ENCODE results near the gene PLPP7.
"Not testable (repeated sequence)": the region's sequence is repeated elsewhere in the genome, so short reads cannot be mapped to it uniquely, and the experiment has no call there.

Gene PLPP7

GRCh38 chr9:131307974-131308373 is 18.5 kb downstream of the PLPP7 start:
- no peak for DNase-seq

GRCh38 chr9:131308452-131308851 is 18.9 kb downstream of the PLPP7 start:
- DNase-seq, result no peak

GRCh38 chr9:131308906-131309529 is 19.5 kb downstream of the PLPP7 start:
- no peak for DNase-seq

GRCh38 chr9:131309530-131310276 is 20.2 kb downstream of the PLPP7 start:
- DNase-seq, result no peak

- DNase-seq, result no peak
Measured at GRCh38 chr9:131310833-131311554, 21.5 kb downstream of the PLPP7 start.

- no peak for DNase-seq
Measured at GRCh38 chr9:131312246-131312645, 22.7 kb downstream of the PLPP7 start.

- DNase-seq, result no peak
Measured at GRCh38 chr9:131312822-131313770, 23.6 kb downstream of the PLPP7 start.

GRCh38 chr9:131318231-131319085 is 28.9 kb downstream of the PLPP7 start:
- no peak for DNase-seq

GRCh38 chr9:131319486-131319885 is 30.0 kb downstream of the PLPP7 start:
- DNase-seq, result no peak

GRCh38 chr9:131320031-131320685 is 30.6 kb downstream of the PLPP7 start:
- no peak for DNase-seq

- no peak for DNase-seq
Measured at GRCh38 chr9:131323629-131324028, 34.1 kb downstream of the PLPP7 start.

GRCh38 chr9:131324736-131325679 is 35.5 kb downstream of the PLPP7 start:
- DNase-seq, result no peak

GRCh38 chr9:131329241-131329641 is 39.7 kb downstream of the PLPP7 start:
- DNase-seq, result no peak

- DNase-seq, result no peak
Measured at GRCh38 chr9:131330814-131331600, 41.5 kb downstream of the PLPP7 start.

- not testable (repeated sequence) for DNase-seq
Measured at GRCh38 chr9:131331996-131332395, 42.5 kb downstream of the PLPP7 start.

GRCh38 chr9:131333771-131334628 is 44.5 kb downstream of the PLPP7 start:
- DNase-seq, result no peak

- DNase-seq, result no peak
Measured at GRCh38 chr9:131334629-131335367, 45.3 kb downstream of the PLPP7 start.
